Prostate gland (tissue), 2 donors: ENCODE results near the gene KRT72.

Experiments
- POLR2A ChIP-seq: fragments of 450-650 bp; IDR thresholded peaks from one replicate; pipeline ENCODE4 v1.6.1; 2016; ENCODE audit warnings: antibody characterized with exemption, mild to moderate bottlenecking
- TF ChIP-seq, protein P1 (sequence below), 4 experiments: fragments of 200-600 bp in 2 of 4; fragments of 450-650 bp in 2 of 4; sonication (generic) in 2 of 4; IDR thresholded peaks; 1 replicate in 3 of 4; 2 replicates in 1 of 4; pipeline ENCODE4 v1.5.1; 2016 to 2019; ENCODE audit warnings: antibody characterized with exemption in 4 of 4, mild to moderate bottlenecking in 2 of 4, moderate library complexity in 2 of 4

DNA sequence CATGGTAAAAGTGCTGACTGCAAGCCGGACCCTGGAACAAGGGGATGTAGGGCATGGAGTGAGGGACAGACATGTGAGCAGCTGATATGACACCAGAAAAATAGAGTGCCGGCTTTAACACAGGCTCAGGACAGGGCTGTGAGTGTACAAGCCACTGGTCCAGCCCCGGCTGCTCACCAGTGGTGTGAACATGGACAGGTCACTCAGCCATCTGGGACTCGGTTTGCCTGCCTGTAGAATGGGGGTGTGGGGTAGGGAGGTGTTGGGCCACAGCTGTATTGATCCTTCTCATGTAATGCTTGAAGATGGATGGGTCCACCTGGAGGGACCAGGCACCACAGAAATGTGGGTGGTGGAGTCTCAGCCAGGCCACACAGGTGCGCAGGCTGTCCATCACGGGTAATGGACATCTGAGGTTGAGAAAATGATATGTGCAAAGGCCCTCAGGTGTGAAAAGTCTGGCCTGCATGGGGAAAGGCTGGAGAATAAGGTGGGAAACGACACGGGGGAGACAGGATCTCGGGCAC, 17.0 kb downstream of the KRT72 start:
- no peak for TF ChIP-seq POLR2A
- TF ChIP-seq, protein P1, sequence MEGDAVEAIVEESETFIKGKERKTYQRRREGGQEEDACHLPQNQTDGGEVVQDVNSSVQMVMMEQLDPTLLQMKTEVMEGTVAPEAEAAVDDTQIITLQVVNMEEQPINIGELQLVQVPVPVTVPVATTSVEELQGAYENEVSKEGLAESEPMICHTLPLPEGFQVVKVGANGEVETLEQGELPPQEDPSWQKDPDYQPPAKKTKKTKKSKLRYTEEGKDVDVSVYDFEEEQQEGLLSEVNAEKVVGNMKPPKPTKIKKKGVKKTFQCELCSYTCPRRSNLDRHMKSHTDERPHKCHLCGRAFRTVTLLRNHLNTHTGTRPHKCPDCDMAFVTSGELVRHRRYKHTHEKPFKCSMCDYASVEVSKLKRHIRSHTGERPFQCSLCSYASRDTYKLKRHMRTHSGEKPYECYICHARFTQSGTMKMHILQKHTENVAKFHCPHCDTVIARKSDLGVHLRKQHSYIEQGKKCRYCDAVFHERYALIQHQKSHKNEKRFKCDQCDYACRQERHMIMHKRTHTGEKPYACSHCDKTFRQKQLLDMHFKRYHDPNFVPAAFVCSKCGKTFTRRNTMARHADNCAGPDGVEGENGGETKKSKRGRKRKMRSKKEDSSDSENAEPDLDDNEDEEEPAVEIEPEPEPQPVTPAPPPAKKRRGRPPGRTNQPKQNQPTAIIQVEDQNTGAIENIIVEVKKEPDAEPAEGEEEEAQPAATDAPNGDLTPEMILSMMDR (IDR thresholded peaks at IDR 0.05) = no peak
